GM19035 (cell line): ENCODE measurements around the gene TMEM221.
A peak's percentile ranks its signal among the peaks of the same experiment; 100 is the strongest.

Experiments used
- ATAC-seq: cut with Tn5 transposase; IDR thresholded peaks from one replicate; pipeline ENCODE4 v1.9.1; 2021; ENCODE audit not compliant: unreplicated experiment

The TMEM221 gene

DNA sequence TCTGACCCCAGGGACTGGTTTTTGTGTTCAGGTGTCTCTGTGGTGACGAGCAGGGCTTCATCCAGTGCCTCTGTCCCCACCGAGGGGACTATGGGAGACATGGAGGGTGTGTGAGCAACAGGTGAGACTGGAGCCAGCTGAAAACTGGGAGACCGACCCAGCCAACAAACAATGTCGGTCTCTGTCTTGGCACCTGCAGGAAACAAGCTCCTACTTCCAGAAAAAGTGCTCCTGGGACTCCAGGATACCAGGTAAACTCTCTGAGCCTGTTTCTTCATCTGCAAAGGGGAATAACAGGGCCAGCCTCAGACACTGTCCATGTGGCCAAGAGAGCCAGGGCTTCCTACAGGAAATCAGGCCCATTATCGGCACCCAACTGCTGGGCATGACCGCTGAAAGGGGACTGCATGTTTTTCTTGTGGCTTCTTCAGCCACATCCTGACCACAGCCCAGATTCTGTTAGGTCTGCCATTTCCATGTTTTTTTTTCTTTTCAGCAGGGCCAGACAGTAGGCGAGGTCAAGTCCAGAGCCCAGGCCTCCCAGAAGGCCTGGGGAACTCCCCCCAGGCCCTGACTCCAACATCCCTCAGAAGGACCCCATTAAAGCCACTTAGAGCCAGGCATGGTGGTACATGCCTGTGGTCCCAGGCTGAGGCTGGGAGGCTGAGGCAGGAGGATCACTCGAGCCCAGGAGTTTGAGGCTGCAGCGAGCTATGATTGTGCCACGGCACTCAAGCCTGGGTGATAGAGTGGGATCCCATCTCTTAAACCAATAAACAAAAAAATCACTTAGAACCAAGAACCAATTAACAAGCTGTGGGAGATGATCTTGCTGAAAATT lies 42.2 kb downstream of the TMEM221 start:
- peak; percentile 22 for ATAC-seq

DNA sequence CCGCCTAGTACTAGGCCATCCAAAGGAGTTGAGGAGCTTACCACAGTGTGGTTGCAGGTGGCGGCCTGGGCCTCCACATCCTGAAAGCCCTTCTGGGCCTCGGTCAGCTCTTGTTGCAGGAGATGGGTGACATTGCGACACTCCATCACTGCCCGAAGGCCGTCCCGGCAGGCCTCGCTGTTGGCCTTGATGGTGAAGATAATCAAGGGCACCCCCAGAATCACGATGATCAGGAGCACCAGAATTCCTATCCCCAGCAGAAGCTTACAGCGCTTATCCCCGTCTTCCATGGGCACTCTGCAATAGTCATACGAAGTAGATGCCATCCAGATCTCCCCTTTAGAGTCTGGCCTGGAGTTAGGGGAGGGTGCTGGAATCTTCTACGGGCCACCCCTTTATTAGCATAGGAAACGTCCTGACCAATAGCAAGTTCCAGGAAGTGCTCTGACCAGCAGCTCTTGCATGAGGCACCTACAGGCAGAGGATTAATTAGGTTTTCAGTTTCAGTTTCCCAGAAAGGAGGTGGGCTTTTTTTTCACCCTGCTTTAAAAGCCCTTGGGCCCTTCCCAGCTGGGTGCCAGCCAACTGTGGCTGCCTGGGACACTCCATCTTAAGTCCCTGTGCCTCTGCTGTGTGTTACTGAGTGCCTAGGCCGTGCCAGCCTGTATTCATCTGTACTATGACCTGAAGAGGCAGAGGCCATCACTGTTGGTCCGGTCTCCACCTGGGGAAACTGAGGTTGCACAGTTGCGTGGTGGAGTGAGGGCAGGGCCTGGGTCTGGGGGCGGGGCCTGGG lies 43.0 kb downstream of the TMEM221 start, which contains the start of gene BST2:
BST2 (minus strand) TSS at position 381 of the 796 bp plus-strand sequence; CDS start at position 326, 55 bp downstream.
- peak; percentile 82 for ATAC-seq

DNA sequence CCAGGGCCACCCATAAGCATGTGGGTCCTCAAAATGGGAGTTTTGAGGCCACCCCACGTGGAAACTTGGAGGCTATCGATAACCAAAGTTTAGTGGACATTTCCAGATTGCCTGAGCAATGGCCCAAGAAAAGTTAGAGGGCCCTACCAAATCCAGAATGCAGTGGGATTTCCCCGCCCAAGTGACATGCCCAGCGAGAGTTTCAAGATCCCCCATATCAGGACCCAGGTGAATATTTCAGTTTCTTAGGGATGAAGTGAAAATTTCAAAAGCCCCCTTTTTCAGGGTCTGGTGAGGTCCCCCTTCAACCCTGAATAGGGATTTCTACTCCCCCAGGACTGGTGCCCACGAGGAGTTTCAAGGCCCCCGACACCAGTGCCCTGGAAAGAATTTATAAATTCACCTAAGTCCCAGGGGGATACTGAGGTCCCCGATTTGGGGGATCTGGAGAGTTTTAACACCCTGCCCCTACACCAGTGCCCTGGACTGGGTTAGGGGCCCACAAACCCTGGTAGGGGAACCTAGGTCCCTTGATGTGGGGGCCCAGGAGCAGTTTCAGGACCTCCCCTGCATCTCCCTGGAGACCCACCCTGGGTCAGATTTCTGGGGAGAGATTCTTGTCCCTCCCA lies 43.7 kb downstream of the TMEM221 start:
- no peak for ATAC-seq

DNA sequence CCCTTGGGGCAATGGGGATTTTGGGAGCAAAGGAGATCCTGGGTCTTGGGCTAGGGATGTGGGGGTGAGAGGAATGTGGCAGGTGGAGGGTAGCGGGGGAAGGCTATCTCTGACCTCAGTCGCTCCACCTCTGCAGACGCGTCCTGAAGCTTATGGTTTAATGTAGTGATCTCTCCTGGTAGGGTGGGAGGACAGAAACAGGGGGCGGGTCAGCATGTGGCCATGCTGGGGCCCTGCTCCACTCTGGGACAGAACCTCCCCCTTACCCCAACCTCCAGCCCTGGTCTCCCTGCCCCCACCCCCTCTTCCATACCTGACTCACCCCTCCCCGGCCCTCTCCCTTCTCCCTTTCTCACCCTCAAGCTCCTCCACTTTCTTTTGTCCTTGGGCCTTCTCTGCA lies 44.5 kb downstream of the TMEM221 start:
- no peak for ATAC-seq

DNA sequence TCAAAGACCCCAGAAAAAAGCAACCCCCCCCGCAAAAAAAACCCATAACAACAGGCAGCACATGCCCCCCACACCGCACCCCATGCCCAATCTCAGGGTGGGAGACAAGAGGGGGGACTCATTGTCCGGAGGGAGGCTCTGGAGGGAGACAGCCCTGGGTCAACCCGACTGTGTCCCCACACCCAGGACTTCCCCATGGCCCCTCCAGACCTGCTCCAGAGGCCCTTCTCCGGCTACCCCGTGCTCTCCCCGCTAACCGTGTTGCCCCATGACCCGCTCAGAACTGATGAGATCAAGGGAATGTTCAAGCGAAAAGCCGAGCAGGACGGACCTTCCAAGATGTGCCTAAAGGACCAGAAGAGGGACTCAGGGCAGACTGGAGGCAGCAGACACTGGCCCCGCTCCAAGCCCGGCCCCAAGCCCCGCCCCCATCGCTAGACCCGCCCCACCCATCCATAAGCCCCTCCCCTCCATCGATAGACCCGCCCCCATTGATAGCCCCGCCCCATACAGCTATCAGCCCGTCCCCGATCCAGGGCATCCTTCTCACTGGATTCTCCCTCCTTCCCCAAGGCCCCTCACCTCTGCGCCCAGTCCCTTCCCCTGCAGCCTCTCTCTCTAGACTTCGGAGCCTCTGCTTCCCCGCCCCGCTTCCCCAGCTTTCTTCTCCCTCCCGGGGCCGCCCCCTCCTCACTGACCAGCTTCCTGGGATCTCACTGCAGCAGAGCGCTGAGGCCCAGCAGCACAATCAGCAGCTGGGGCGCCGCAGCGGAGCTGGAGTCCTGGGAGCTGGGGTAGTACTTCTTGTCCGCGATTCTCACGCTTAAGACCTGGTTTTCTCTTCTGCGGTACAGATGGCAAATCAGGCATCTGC lies 45.2 kb downstream of the TMEM221 start:
- ATAC-seq: no peak

DNA sequence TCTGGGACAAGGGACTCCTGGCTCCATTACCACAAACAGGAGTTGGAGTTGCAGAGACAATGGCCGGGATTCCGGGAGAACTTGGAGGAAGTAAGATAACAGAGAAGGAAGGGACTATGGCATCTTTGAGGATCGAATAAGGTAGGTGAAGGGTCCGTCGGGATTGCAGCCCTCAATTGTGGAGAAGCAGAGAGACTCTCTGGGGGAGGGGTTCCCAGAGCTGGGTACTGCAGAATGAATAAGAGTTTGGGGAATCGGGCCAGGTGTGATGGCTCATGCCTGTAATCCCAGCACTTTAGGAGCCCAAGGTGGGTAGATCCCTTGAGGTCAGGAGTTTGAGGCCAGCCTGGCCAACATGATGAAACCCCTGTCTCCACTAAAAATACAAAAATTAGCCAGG lies 46.8 kb downstream of the TMEM221 start:
- ATAC-seq: no peak

DNA sequence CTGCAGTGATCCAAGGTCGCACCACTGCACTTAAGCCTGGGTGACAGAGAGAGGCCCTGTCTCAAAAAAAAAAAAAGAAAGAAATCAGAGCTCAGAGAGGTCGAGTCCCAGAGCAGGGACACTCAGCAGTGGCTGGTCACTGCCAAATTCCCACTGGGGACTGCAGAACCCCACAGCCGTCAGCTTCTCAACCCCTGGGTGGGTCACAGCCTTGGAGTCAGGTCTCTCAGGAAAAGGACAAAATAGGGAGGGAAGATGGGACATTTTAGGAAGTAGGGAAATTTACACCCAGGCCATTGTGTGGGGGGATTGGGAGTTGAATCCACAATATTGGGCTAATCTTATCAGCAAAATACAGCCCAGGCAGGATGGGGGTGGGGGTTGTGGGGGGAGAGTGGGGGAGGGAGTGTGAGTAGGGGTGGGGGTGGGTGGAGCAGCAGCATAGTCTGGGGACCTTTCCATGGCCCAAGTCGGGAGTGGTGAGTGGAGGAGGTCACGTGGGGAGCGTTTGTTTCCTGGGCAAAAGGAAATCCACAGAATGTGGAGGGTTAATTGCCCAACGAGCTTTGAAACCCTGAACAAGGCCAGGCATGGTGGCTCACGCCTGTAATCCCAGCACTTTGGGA lies 49.5 kb downstream of the TMEM221 start:
- ATAC-seq: no peak

DNA sequence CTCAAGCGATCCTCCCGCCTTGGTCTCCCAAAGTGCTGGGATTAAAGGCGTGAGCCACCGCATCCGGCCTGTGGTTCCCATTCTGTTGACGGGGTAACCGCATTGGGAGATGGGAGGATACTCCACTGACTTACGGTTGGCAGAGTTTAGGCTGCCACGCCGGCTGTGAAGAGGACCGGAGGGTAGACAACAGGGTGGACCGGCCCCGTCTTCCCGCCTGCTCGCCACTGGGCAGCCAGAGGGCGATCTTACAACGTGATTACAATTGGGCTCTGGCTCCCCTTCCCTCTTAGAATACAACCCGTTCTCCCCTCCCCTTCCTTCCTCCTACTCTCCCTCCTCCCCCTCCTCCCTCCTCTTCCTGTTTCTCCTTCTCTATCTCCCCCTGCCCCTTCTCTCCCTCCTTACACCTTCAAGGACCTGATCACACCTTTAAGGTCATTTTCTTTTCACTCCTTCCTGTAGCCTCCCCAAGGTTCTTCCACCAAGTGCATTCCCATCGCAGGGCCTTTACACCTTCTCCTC lies 53.5 kb downstream of the TMEM221 start:
- no peak for ATAC-seq

DNA sequence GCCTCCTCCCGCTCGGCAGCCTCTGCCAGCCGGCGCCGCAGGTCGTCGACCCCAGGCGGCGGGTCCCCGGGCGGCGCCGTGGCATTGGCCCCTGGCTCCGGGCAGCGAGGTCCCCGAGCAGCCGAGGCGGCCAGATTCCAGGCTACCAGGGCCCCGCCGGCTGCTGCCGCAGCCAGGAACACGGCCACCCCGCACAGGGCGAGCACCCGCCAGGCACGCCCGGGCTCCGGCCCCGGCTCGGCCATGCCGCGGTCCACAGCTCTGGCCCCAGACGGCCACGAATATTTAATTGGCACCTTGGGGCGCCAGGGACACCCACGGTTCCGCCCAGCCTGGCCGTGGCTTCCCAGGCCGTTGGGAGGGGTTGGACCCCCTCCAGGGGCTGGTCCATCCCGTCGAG lies 54.6 kb downstream of the TMEM221 start, which contains the start of gene CCDC194:
CCDC194 (minus strand) TSS at position 283 of the 400 bp plus-strand sequence; CDS start at position 245, 38 bp downstream.
- ATAC-seq: no peak

DNA sequence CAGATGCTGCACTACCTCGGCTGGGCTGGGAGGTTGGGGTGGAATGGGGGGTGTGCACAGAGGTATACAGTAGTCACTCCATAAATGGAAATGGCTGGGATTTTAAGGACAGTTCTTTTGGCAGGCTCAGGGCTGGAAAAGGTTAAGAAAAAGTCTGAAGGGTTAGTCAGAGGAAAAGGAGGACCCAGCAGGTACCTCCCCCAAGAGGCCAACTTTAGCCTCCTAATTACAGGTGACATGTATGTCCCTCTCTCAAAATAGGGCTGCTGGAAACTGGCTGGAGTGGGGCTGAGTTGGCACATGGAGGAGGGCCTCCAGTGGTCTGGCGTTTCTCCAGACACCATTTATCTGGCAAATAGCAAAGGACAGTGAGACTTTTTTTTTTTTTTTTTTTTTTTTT lies 55.5 kb downstream of the TMEM221 start:
- no peak for ATAC-seq

DNA sequence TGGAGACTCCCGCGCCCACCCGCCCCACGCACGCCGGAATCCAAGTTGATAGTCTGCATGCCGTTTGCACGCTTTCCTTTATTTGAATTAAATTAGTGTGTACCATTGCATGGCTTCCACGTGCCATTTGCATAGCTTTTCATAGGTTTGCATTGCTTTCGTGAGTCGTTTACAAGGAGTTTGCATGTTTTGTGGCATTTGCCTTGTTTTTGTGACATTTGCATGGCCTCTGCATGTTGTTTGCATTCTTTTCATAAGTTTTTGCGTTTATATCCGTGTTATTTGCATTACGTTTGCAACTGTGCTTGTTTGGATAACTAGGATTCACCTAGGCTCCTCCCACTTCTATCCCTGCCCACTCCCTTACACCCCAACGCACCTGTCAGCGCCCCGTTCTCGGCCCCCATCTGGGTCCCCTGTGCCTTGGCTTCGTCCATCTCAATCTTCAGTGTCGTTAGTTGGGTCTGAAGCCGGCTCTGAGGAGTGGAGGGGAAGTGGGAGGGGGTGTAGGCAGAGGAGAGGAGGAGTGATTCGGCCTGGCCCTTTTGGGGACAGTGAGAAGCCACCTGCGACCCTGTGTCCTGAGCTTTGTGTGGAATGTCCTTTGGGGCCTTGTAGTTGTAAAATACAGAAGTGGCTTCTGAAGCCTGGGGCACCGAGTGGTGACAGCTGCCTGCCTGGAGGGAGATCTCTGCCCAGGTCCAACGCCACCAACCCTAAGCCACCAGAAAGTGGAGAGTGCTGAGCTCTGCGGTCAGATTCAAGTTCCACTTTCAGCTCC lies 56.9 kb downstream of the TMEM221 start:
- no peak for ATAC-seq

DNA sequence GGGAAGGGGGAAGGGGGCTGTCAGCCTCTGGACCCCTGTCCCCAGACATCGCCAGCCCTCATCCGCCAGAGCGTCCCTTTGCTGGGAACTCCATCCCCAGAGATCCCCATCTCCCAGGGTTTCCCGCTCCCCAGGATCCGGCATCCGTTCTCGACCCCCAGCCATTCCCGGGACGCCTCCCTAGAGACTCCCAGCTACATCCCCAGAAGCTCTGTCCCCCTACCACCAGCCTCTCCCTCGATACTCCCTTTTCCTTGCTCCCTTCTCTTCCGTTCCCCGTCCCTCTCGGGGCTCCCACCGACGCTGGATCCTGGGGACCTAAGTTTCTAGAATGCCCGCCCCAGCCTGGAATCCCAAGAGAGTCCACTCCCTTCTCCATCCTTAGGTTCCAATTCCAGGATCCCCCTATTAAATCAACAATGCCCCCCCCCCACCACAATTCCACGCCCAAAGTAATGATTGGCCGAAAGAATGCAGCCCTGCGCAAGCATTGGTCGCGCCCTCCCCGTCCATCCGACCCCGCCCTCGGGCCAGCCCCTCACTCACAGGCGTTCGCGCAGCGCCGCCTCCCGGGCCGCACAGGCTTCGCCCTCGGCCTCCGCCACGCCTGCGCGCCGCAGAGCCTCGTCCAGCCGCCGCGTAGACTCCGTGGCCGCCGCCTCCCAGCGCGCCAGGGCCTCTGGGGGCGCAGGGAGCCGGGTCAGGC lies 57.6 kb downstream of the TMEM221 start:
- peak; percentile 97 for ATAC-seq

DNA sequence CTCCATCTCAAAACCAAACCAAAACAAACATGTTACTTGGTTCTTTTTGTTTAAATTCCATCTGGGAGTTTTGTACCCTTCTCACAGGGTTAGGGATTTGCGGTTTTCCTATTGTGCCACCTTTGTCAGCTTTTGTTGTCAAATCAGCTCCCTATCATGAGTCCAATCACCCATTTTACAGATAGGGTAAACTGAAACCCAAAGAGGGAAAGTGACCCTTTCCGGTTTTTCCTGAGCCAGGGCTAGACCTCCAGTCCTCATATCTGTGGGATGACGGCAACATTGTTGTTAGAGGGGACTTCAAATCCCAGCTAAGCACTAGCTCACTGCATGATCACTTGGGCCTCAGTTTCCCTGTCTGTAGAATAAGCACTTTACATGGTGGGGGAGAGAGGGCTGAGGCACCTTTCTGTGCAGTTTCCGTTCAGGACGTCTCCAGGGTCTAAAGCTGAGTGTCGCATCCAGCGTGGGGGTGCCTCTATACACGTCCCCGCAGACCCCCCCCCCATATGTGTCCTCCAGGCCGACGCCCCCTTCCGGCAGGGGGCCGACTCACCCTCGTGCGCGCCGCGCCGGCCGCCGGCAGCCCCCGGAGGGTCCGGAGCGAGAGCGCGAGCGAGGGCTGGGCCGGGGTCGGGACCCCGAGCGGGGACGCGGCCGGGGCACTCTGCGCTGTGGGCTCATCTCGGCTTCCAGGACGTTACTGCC lies 58.4 kb downstream of the TMEM221 start:
- no peak for ATAC-seq

DNA sequence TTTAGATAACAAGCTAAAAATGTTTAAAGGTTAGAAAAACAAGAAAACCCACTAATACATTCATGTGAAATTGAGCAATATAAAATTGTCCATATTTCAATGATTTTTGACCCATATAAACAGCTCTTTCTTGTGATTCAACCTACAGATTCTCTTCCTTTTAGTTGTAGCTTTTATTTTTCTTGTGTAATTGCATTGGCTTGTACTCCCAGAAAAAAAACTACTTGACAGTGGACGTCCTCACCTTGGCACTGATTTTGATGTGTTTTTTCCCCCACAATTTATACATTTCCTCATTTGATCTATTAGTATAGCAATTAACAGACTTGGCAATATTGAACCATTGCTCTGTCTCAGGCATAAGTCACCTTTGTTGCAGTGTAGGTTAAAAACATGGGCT lies 59.2 kb downstream of the TMEM221 start:
- no peak for ATAC-seq

DNA sequence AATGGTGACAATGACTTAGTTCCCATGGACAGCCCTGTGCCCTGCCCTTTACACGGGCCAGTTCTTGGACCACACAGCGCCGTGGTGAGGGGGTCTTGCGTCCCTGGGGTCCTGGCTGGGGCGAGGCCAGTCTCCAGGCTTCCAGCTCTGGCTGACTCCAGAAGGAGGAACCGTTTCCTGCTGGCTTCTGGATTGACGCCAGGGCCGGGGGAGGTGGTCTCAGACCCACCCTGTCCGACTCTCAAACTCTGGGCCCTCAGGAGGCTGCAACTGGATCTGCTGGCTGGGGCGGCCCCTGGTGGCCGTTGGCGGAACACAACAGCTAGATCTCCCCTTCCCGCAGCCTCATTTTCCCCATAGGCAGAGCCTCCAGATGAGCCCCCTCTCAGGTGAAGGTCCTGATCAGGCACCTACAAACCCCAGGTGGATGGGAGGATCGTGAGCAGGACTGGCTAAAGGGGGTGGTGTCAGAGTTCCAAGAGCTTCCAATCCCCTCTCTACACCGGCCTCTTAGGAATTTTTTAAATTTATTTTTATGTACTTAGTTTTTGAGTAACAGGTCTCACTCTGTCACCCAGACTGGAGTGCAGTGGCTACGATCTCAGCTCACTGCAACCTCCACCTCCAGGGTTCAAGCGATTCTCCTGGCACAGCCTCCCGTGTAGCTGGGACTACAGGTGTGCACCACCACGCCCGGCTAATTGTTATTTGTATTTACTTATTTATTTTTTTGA lies 62.4 kb downstream of the TMEM221 start:
- no peak for ATAC-seq
